Cardiac septum (tissue), 1 donor: Measurements from ENCODE around the gene ALKBH2. TPM values are rescaled to one million over a fixed set of nuclear protein-coding genes. Genes with fewer than 3 reads are reported as not detected.
A peak's percentile ranks its signal among the peaks of the same experiment; 100 is the strongest.

Source experiments
- DNase-seq: peaks from one replicate; pipeline ENCODE4 v3.0.0-alpha.2; 2020; ENCODE audit warnings: low spot score
- intact Hi-C: fragments of 100-400 bp; cut with DNase I; formaldehyde crosslinking; loops from one replicate; pipeline ENCODE4 v1.14.0; 2022
- total RNA-seq: library from RNA; stranded (reverse); fragmentation: NEBNext Ultra II Directional; extraction: Animal tissue kit (Norgen Biotek cat#: 25700); gene quantifications from one replicate; pipeline ENCODE4 v1.2.1, GENCODE V29; 2021
- donor health status: DM: no; HTN: no; CAD: no.

Gene ALKBH2
- total RNA-seq, 1 donor from 2014 or later = 9.7 TPM

DNA sequence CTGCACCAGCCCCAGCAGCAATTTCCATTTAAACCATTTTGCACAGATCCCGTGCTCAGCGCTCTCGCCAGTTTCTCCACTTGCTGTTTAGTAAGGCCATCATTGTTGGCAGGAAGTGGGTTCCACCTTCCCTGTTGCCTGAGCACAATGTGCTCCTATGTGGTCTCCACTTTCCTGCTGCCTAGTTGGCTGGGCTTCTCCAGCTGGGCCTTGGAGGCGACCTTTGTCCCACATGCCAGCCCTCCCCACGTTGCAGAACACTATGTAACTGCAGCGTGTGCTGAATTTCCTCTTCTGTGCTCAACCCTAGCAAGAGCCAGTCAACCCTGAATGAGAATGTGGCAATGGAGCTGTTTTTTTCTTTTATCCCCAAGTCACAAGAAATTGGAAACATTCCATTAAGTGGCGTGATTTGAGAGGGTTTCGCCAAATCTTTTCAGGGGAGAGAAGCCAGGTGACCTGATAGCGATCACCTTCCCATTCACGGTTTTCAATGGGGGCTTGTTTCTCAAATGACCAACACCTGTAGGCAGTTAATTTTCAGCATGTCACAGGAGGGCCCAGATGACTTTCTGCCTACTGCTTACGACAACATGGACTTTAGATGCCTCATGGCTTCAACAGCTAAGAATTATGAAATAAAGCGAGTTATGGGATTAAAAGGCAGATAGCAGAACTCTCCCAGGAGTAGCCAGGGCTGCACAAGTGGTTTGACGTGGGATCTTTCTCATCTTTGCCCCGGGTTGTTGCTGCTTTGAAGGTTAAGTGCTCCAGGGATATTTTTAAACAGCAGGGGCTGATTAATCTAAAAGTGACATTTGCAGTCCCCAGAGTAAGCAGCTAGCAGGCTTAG is 22.7 kb upstream of the ALKBH2 start, which contains the start of gene ACACB:
TSS of gene ACACB (plus strand) at position 830 of the 853 bp plus-strand sequence. CDS start 22,819 bp downstream, outside the sequence.
- intact Hi-C loops = loop anchor here (2.0 kb wide), 1 partner anchor 43 kb away; no protein-coding TSS in a partner anchor
- no peak for DNase-seq

DNA sequence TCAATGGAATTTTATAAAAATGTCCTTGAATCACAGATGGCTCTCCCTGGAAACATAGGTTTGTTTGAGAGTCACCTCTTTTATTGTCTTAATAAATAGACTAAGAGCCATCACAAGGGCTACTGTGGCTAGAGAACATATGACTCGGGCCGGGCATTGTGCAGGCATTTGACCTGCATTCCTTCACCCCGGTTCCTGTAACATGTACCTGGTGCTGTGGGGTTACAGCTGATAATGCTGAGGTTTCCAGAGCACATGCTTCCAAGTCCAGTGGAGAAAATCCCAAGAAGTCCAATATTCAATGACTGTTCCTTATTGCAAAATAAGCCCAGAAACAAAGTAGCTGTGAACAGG is 22.1 kb upstream of the ALKBH2 start:
- intact Hi-C loops = loop anchor here (2.0 kb wide), 1 partner anchor 43 kb away; no protein-coding TSS in a partner anchor
- no peak for DNase-seq

DNA sequence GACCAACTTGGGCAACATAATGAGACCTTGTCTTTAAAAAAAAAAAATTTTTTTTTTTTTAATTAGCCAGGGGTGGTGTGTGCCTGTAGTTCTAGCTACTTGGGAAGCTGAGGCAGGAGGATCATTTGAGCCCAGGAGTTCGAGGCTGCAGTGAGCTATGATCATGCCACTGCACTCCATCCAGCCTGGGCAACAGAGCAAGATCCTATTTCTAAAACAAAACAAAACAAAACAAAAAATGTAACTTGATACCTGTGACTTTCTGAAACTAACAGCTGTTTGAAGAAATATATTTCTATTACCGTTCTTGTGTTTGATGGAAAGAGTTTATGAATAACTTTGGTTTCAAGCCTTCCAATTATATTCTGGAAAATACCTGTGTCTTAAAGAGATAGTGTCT is 21.4 kb upstream of the ALKBH2 start:
- no peak for DNase-seq
- intact Hi-C loops = loop anchor here (2.0 kb wide), 1 partner anchor 44 kb away; no protein-coding TSS in a partner anchor

DNA sequence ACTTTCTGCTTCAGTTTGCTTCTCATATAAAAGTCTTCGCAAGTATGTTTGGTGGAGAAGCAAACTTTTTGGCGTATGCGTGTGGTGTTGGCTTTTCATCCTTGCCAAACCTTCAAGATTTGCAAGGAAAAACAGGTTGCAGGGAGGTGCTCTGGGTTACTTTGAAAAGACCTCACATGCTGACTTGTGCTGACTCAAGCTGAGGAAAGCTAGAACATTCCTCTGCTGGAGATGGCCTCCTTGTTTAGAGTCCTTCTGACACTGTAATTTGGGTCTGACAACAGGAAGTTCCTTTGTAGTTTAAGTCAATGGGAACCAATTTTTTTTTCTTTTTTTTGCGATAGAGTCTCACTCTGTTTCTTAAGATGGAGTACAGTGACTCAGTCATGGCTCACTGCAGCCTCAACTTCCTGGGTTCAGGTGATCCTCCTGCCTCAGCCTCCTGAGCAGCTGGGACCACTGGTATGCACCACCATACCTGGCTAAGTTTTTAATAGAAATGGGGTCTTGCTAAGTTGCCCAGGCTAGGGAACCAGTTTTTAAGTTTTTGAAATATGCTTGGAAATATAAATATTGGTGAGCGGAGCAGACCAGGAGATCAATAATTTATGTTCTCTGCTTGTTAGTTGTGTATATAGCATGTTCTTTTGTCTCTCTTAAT is 20.5 kb upstream of the ALKBH2 start:
- DNase-seq = no peak
- intact Hi-C loops = loop anchor here (2.0 kb wide), 1 partner anchor 45 kb away; no protein-coding TSS in a partner anchor

DNA sequence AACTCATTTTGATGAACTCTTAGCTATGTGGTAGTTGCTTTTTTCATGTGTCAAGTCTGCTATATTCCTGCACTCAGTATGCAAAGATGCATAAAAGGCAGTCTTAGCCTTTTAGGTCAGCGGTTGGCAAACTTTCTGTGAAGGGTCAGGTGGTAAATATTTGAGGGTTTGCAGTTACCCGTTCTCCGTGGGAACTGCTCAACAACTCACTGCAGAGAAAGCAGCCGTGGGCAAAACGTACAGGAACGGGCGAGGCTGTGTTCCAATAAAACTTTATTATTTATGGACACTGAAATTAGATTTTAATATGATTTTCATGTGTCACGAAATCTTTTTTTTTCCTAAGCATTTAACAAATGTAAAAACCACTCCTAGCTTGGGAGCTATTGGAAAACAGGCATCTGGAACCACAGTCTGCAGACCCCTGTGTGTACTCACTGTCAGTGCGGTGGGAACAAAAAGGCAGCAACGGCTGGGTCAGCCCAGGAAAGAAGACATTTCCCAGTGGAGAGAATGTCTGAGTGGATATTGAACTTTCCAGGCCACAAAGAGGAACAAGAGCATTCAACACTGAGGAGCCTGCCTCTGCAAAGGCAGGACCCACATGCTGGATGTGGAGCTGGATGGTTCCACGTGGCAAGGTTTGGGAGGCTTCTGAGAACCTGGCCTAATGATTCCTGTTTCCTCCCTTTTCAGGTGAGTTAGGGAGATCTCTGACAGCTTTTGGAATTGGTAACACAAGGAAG is 19.6 kb upstream of the ALKBH2 start:
- no peak for DNase-seq
- intact Hi-C loops = no loop called here

DNA sequence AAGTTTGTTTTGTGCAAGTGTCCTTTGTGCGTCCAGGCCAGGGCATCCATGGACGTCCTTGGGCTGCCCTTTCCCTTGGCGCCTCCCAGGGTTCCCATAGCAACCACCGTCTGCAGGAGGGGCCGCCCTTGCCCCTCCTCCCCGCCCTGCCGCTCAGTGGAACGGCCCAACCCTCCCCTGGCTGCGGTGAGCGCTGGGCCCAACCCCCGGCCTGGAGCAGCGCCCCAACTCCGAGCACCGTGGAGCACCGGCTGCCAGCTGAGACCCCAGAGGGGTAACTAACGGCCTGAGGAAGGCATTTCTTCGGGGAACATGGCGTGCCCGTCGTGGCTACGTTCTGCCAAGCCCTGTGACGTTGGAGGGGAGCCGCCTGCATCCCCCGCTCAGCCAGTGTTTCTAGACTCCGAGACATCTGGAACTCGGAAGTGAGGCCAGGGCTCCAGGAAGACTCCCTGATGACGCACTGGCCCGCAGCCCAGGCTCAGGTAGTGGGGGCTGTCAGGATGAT is 17.8 kb upstream of the ALKBH2 start:
- peak; percentile 95 for DNase-seq
- intact Hi-C loops = no loop called here

DNA sequence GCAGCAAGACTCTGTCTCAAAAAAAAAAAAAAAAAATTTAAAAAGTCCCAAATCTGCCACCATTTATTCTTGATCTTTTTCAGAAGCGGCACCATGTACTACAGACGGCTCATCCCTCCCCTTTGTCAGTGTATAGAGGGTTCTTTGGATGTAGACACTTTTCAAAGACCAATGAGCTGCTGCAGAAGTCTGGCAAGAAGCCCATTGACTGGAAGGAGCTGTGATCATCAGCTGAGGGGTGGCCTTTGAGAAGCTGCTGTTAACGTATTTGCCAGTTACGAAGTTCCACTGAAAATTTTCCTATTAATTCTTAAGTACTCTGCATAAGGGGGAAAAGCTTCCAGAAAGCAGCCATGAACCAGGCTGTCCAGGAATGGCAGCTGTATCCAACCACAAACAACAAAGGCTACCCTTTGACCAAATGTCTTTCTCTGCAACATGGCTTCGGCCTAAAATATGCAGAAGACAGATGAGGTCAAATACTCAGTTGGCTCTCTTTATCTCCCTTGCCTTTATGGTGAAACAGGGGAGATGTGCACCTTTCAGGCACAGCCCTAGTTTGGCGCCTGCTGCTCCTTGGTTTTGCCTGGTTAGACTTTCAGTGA is 16.6 kb upstream of the ALKBH2 start:
- intact Hi-C loops = no loop called here
- DNase-seq = no peak

DNA sequence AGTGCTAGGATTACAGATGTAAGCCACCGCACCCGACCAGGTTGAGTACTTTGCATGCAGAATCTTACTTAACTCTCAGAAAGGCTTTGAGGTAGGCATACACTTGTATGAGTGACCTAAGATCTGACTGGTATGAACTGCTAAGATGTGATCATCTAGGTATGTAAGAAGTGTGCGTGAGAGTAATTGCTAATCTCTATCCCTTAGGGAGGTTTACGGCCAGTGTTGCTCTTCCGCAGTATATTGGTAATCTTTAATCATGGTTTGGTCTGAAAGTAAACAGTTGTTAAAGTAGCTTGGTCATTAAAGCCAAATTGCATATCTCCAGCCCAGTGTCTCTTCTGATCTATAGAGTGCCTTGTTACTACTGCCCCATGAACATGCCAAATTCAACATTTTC is 11.9 kb upstream of the ALKBH2 start:
- DNase-seq = no peak
- intact Hi-C loops = no loop called here

DNA sequence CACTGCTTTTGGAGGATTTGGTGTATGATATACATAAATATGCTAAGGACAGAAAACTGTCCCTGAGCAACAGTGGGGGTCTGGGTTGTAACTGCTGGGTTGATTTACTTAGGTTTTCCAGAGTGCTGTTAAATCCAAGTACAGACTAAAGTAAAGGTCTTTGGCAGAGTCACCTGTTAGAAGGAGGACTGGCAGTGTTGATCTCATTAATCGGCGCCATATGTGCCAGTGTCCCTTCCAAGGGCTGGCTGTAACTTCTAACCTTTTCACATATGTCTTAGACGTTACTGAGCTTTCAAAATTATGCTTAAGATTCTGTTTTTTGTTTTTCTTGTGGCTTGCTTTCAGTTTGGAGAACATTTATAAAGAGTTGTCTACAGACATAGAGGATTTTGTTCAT is 9.2 kb upstream of the ALKBH2 start:
- DNase-seq = no peak
- intact Hi-C loops = no loop called here

DNA sequence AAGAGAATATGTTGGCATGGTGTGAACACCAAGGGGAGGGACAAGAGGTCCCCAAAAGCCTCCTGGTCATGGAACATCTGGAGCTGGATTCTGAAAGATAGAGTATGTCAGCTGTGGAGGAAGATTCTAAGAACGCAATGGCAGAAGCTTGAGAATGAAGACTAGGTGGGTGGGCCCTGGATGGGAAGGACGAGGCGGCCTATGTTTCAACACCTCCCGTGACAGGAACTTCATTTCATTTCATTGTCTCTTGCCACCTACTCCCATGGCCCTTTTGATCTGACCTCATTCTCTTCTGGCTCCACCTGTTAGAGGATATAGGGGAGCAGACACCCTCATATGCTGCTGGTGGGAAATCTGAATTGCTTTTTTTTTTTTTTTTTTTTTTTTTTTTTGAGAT is 7.5 kb upstream of the ALKBH2 start:
- DNase-seq = no peak
- intact Hi-C loops = no loop called here

DNA sequence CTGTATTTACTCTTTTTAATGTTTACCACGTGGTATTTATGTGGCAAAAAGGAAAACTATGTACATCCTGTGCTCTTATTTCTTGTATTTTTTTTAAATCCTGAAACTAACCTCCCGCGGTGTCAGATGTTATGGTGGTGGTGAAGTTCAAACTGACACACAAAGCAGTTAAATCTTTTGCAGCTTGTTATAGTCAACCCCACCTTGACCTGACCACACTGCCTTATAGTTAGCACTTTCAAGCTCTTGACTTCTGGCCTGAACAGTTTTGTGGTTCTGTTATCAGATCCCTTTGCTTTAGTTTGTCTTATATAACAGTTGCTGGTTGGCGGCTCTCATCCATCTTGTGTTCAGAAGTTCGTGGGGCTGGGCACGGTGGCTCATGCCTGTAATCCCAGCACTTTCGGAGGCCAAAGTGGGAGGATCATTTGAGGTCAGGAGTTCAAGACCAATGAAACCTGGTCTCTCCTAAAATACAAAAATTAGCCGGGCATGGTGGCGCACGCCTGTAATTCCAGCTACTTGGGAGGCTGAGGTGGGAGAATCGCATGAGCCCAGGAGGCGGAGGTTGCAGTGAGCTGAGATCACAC is 6.3 kb upstream of the ALKBH2 start:
- DNase-seq = no peak
- intact Hi-C loops = loop anchor here (10.0 kb wide), 1 partner anchor 295 kb away; no protein-coding TSS in a partner anchor

DNA sequence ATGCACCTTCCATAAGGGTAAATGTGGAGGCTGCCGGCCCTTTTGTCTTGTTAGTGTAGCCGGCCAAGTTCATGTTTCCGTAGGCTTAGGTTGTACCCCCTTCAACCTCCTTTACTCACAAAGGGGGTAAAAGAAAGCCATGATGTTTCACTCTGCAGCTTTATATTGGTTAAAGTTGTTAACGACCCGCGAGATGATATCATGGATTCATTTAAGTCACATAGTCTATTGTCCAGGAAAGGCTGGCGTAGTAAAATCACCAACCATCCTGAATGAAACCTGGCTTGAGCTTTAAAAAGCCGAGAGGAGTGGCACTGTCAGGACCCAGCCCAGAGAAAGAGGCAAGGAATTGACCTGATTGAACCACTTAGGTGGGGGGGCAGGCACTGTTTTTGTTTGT is 5.4 kb upstream of the ALKBH2 start:
- no peak for DNase-seq
- intact Hi-C loops = loop anchor here (10.0 kb wide), 1 partner anchor 294 kb away; no protein-coding TSS in a partner anchor

DNA sequence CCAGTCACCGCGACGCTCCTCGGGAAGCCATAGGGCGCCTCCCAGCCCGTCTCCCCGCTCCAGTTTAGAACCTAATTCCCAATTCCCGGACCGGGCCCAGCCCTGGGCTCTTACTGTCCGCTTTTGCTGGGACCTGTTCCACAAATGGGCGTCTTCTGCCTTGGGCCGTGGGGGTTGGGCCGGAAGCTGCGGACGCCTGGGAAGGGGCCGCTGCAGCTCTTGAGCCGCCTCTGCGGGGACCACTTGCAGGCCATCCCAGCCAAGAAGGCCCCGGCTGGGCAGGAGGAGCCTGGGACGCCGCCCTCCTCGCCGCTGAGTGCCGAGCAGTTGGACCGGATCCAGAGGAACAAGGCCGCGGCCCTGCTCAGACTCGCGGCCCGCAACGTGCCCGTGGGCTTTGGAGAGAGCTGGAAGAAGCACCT is 4.9 kb upstream of the ALKBH2 start:
- intact Hi-C loops = loop anchor here (10.0 kb wide), 1 partner anchor 293 kb away; no protein-coding TSS in a partner anchor
- DNase-seq = no peak

DNA sequence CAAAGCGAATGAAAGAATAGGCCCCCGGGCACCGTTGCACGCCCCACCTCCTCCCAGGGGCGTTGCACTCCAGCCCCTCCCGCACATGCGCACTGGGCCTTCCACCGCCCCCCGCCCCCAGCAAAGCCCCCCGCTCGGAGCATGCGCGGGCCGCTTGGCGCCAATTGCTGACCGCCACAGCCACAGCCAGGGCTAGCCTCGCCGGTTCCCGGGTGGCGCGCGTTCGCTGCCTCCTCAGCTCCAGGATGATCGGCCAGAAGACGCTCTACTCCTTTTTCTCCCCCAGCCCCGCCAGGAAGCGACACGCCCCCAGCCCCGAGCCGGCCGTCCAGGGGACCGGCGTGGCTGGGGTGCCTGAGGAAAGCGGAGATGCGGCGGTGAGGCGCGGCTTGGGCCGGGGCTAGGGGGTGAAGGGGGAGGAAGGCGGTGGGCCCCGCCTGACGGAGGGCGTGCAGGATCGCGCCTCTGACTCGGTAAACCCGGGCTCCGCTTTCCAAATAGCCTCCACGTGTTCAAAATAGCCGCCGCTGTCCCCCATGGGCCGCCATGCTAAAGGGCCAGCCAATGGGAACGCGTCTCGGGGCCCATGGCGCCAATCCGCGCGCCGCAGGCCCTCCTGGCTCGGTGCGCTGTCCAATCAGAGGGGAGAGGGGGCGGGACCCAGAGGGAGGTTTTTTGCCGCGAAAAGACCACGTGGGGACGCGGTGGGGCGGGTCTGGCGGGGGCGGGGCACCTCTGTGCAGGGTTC is 4.3 kb upstream of the ALKBH2 start, which contains the start of gene UNG:
TSS of gene UNG (plus strand) at position 163 of the 748 bp plus-strand sequence. CDS start at position 246, 83 bp downstream.
- peak; percentile 98 for DNase-seq
- intact Hi-C loops = loop anchor here (10.0 kb wide), 1 partner anchor 293 kb away; no protein-coding TSS in a partner anchor

DNA sequence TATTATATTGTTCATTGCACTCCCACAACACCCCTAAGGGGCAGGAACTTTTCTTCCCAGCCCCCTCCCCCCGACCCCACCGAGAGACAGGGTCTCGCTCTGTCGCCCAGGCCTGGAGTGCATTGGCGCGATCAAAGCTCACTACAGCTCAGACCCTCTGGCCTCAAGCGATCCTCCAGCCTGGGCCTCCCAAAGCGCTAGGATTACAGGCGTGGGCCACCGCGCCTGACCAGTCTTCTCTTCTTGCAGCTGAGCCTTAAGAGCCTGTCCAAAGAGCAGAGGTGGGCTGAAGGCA is 3.8 kb upstream of the ALKBH2 start:
- intact Hi-C loops = loop anchor here (10.0 kb wide), 1 partner anchor 292 kb away; no protein-coding TSS in a partner anchor
- no peak for DNase-seq

DNA sequence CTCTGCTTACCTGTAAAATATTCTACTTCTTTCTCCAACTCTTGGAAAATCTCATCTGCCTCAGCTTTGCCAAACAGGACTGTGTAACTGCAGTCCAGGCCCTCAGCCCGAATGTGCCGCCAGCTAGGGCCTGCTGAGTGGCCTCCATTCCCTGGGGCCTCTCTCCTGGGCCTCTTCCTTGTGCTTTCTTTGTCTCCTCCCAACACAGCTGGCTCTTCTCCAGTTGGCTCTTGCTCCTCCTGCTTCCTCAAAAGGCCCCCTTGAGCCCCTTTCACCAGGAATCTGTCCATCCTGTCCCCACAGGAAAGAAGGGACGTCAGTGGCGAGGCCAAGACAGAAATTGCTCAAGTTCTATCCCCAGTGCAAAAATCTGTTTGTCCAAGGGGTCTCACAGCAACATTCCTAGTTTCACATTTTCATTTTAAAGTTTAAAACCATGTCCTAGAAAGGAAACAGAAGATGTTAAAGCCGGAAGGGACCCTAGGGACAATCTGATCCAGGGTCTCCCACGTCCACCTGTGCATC is 713 bp downstream of the ALKBH2 start:
- intact Hi-C loops = loop anchor here (2.0 to 10.0 kb wide), 4 partner anchors 140 to 528 kb away; partner anchors contain the start of gene SSH1
- DNase-seq = no peak

DNA sequence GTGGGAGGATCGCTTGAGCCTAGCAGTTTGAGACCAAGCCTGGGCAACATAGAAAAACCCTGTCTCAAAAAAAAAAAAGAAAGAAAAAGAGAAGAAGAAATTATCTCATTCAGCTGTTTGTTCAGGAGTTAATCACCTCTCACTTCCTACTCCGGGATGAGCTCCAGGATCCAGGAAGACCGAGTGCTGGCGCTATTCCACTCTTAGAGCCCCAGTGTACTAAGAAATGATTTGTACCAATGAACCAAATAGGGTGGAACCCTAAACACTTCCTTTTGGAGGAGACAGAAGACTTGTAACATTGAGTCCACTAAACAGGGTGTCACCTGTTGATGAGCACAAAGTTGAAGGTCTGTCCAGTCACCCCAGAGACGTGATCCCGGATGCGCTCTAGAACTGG is 3.6 kb downstream of the ALKBH2 start:
- no peak for DNase-seq
- intact Hi-C loops = loop anchor here (5.0 to 10.0 kb wide), 3 partner anchors 137 to 285 kb away; partner anchors contain the start of gene SSH1

DNA sequence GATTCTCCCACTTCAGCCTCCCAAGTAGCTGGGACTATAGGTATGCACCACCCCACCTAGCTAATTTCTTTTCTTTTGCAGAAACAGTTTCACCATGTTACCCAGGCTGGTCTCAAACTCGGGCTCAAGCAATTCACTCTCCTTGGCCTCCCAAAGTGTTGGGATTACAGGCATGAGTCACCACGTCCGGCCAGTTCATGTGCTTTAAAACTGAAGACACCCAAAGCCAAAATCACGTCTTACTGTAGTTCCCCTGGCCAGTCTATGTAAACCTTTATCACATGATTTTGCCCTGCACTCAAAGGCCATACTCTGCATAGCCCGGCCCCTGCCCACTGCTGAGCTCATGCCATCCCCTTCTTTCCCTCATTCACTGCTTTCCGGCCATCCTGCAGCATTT is 4.5 kb downstream of the ALKBH2 start:
- intact Hi-C loops = no loop called here
- DNase-seq = no peak
